Upper lobe of right lung (tissue), 1 donor: Measurements from ENCODE around the gene LRRC63. TPM values are rescaled to one million over a fixed set of nuclear protein-coding genes. Genes with fewer than 3 reads are reported as not detected.

Source experiments
- ATAC-seq: fragments of 200-7000 bp; cut with Tn5 transposase; one replicate; pipeline ENCODE4 v1.9.1; 2020; ENCODE audit warnings: mild to moderate bottlenecking, moderate library complexity
- DNase-seq: peaks from one replicate; pipeline ENCODE4 v3.0.0-alpha.2; 2020
- H3K27ac ChIP-seq: fragments of 200-600 bp; one replicate; pipeline ENCODE4 v1.8.0; 2022
- H3K27me3 ChIP-seq: fragments of 200-600 bp; one replicate; pipeline ENCODE4 v1.8.0; 2022; ENCODE audit warnings: mild to moderate bottlenecking
- H3K36me3 ChIP-seq: fragments of 200-600 bp; one replicate; pipeline ENCODE4 v1.8.0; 2022
- H3K4me1 ChIP-seq: fragments of 200-600 bp; one replicate; pipeline ENCODE4 v1.8.0; 2022
- H3K4me3 ChIP-seq: fragments of 200-600 bp; one replicate; pipeline ENCODE4 v1.8.0; 2022; ENCODE audit warnings: mild to moderate bottlenecking
- H3K9me3 ChIP-seq: fragments of 200-600 bp; one replicate; pipeline ENCODE4 v1.8.0; 2022
- CTCF ChIP-seq: fragments of 200-600 bp; IDR thresholded peaks from one replicate; pipeline ENCODE4 v1.8.0; 2022; ENCODE audit warnings: antibody characterized with exemption
- intact Hi-C: fragments of 100-400 bp; cut with DNase I; formaldehyde crosslinking; loops from one replicate; pipeline ENCODE4 v1.11.0; 2022
- total RNA-seq: library from RNA; stranded (reverse); fragmentation: NEBNext Ultra II Directional; extraction: Animal tissue kit (Norgen Biotek cat#: 25700); gene quantifications from one replicate; pipeline ENCODE4 v1.2.1, GENCODE V29; 2021
- donor health status: DM: no; HTN: yes; CAD: no; lungs with severe emphysema.

LRRC63 gene
- total RNA-seq, 1 donor from 2014 or later: 0.29 TPM

GRCh38 chr13:46166947-46167610 lies 44.6 kb upstream of the LRRC63 start:
- ATAC-seq: no peak
- no peak for DNase-seq

GRCh38 chr13:46168341-46168740 lies 43.4 kb upstream of the LRRC63 start:
- H3K4me1 ChIP-seq: peaks cover 46% of the 10 kb centered on the region
- H3K27ac ChIP-seq: no peak overlapping the region
- peaks cover 6% of the 10 kb centered on the region for H3K36me3 ChIP-seq
- DNase-seq: peak; percentile 71
- intact Hi-C loops: no loop called here
- no peaks in the 10 kb centered on the region for H3K27me3 ChIP-seq
- TF ChIP-seq CTCF: no peak
- no peaks in the 10 kb centered on the region for H3K9me3 ChIP-seq
- no peak overlapping the region for H3K4me3 ChIP-seq
- ATAC-seq: peak; percentile 82

More at GRCh38 chr13:46166947-46167610, 44.6 kb upstream of the LRRC63 start:
- H3K36me3 ChIP-seq: peaks cover 6% of the 10 kb centered on the region
- no peak for TF ChIP-seq CTCF
- H3K27me3 ChIP-seq: no peaks in the 10 kb centered on the region
- intact Hi-C loops: no loop called here
- no peak overlapping the region for H3K27ac ChIP-seq
- H3K4me3 ChIP-seq: no peak overlapping the region
- H3K9me3 ChIP-seq: no peaks in the 10 kb centered on the region
- H3K4me1 ChIP-seq: peaks cover 46% of the 10 kb centered on the region

GRCh38 chr13:46168783-46169182 lies 42.9 kb upstream of the LRRC63 start:
- Histone ChIP-seq H3K4me1 (peaks cover 46% of the 10 kb centered on the region), H3K36me3 (peaks cover 6% of the 10 kb centered on the region), H3K27me3 (no peaks in the 10 kb centered on the region), H3K27ac (no peak overlapping the region), H3K9me3 (no peaks in the 10 kb centered on the region), H3K4me3 (no peak overlapping the region)
- TF ChIP-seq CTCF: no peak
- intact Hi-C loops: no loop called here
- ATAC-seq (no peak), DNase-seq (no peak)

- TF ChIP-seq CTCF: no peak
- ATAC-seq (no peak), DNase-seq (no peak)
- Histone ChIP-seq H3K27ac (no peak overlapping the region), H3K27me3 (no peaks in the 10 kb centered on the region), H3K4me3 (no peak overlapping the region), H3K4me1 (peaks cover 45% of the 10 kb centered on the region), H3K9me3 (no peaks in the 10 kb centered on the region), H3K36me3 (peaks cover 6% of the 10 kb centered on the region)
- intact Hi-C loops: no loop called here
Measured at GRCh38 chr13:46169758-46170157, 42.0 kb upstream of the LRRC63 start.

- H3K4me1 ChIP-seq: peaks cover 40% of the 10 kb centered on the region
- TF ChIP-seq CTCF: no peak
- DNase-seq: no peak
- ATAC-seq: no peak
- H3K27me3 ChIP-seq: no peaks in the 10 kb centered on the region
- peaks cover 6% of the 10 kb centered on the region for H3K36me3 ChIP-seq
- no peaks in the 10 kb centered on the region for H3K9me3 ChIP-seq
- intact Hi-C loops: no loop called here
- no peak overlapping the region for H3K4me3 ChIP-seq
- H3K27ac ChIP-seq: no peak overlapping the region
Measured at GRCh38 chr13:46170268-46170667, 41.5 kb upstream of the LRRC63 start.

- intact Hi-C loops: no loop called here
- H3K36me3 ChIP-seq: peaks cover 6% of the 10 kb centered on the region
- no peak overlapping the region for H3K4me3 ChIP-seq
- DNase-seq: no peak
- TF ChIP-seq CTCF: no peak
- no peak for ATAC-seq
- no peaks in the 10 kb centered on the region for H3K9me3 ChIP-seq
- peaks cover 36% of the 10 kb centered on the region for H3K4me1 ChIP-seq
- no peaks in the 10 kb centered on the region for H3K27me3 ChIP-seq
- H3K27ac ChIP-seq: no peak overlapping the region
Measured at GRCh38 chr13:46170687-46171086, 41.0 kb upstream of the LRRC63 start.
